Smooth muscle cell (in vitro differentiated cells): ENCODE measurements around the gene EEF2K. TPM values are rescaled to one million over a fixed set of nuclear protein-coding genes. Genes with fewer than 3 reads are reported as not detected.

Experiments
- DNase-seq: peaks from one replicate; lab custom pipeline; 2025; ENCODE audit not compliant: unreplicated experiment; lab: John Stamatoyannopoulos, UW
- H2AFZ ChIP-seq: fragments of 200-600 bp; sonication (generic); 2 replicates; pipeline ENCODE4 v1.6.0; 2016; ENCODE audit warnings: antibody characterized with exemption, low read depth, mild to moderate bottlenecking
- H3F3A ChIP-seq: fragments of 200-600 bp; sonication (generic); 2 replicates; pipeline ENCODE4 v1.6.0; 2017; ENCODE audit warnings: antibody characterized with exemption, low read depth
- H3K27ac ChIP-seq: fragments of 200-600 bp; sonication (generic); 2 replicates; pipeline ENCODE4 v1.5.1; 2016; ENCODE audit warnings: low read depth, mild to moderate bottlenecking
- H3K27me3 ChIP-seq: fragments of 200-600 bp; sonication (generic); 2 replicates; pipeline ENCODE4 v1.6.1; 2016; ENCODE audit warnings: low read depth, mild to moderate bottlenecking
- H3K36me3 ChIP-seq: fragments of 200-600 bp; sonication (generic); 2 replicates; pipeline ENCODE4 v1.5.1; 2016; ENCODE audit warnings: low read depth
- H3K4me1 ChIP-seq: fragments of 200-600 bp; sonication (generic); 2 replicates; pipeline ENCODE4 v1.5.1; 2016; ENCODE audit warnings: low read depth
- H3K4me2 ChIP-seq: fragments of 200-600 bp; sonication (generic); 2 replicates; pipeline ENCODE4 v1.6.0; 2016; ENCODE audit warnings: mild to moderate bottlenecking
- H3K4me3 ChIP-seq: fragments of 200-600 bp; sonication (generic); 2 replicates; pipeline ENCODE4 v1.5.1; 2016; ENCODE audit warnings: mild to moderate bottlenecking
- H3K79me2 ChIP-seq: fragments of 200-600 bp; sonication (generic); 2 replicates; pipeline ENCODE4 v1.6.0; 2016; ENCODE audit warnings: low read depth, mild to moderate bottlenecking
- H3K9ac ChIP-seq: fragments of 200-600 bp; sonication (generic); 2 replicates; pipeline ENCODE4 v1.6.0; 2016; ENCODE audit warnings: low read depth
- H3K9me3 ChIP-seq: fragments of 200-600 bp; sonication (generic); replicated peaks from 2 replicates; pipeline ENCODE4 v1.5.1; 2016; ENCODE audit warnings: low read depth
- H4K20me1 ChIP-seq: fragments of 200-600 bp; sonication (generic); 2 replicates; pipeline ENCODE4 v1.6.0; 2016; ENCODE audit warnings: low read depth
- CTCF ChIP-seq: fragments of 200-600 bp; sonication (generic); IDR thresholded peaks from 2 replicates; pipeline ENCODE4 v1.5.1; 2017; ENCODE audit warnings: borderline replicate concordance, mild to moderate bottlenecking, antibody characterized with exemption; ENCODE audit not compliant: insufficient read depth, poor library complexity, severe bottlenecking
- WGBS: methylation state at CpG from one replicate; pipeline ENCODE4 v1.1.7; 2016; ENCODE audit warnings: low lambda C conversion rate; 5-methylcytosine and 5-hydroxymethylcytosine counted together
- polyA plus RNA-seq: library from polyadenylated mRNA; unstranded; fragments of >200 nt; fragmentation: Nextera tagmentation; extraction: Ambion mirVana; gene quantifications from 2 replicates; pipeline ENCODE4 v1.2.1, GENCODE V29; 2016
- total RNA-seq: library from RNA; depleted of rRNA; stranded (reverse); fragments of >200 nt; gene quantifications from 2 replicates; pipeline ENCODE4 v1.2.3, GENCODE V29; 2014

Gene EEF2K
- total and polyA plus RNA-seq, 2 experiments from 2014 or later, result 8.7 to 12.8 TPM

DNA sequence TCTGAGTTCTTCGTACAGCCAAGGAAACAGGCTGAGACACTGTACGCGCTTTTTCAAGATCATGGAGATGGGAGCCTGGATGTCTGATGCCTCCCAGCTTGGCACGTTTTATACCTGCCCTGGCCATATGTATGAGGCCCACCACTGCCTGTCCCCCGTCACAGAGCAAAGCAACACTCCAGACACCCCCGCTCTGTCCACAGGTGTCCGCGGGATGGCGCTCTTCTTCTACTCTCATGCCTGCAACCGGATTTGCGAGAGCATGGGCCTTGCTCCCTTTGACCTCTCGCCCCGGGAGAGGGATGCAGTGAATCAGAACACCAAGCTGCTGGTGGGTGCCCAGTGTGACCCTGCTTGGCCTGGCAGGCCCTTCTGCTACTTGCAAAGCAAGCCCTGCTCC, 51.4 kb downstream of the EEF2K start:
- H3K79me2 ChIP-seq, result no peaks in the 10 kb centered on the region
- H3F3A ChIP-seq, result no peaks in the 10 kb centered on the region
- no peak overlapping the region for H3K4me2 ChIP-seq
- WGBS, result 99% methylated on average over 13 of the region's 13 CpGs
- H3K4me3 ChIP-seq, result no peak overlapping the region
- H2AFZ ChIP-seq, result no peak overlapping the region
- TF ChIP-seq CTCF, result no peak
- no peaks in the 10 kb centered on the region for H3K27me3 ChIP-seq
- no peak overlapping the region for H3K27ac ChIP-seq
- H4K20me1 ChIP-seq, result no peaks in the 10 kb centered on the region
- peaks cover 11% of the 10 kb centered on the region for H3K36me3 ChIP-seq
- H3K4me1 ChIP-seq, result no peaks in the 10 kb centered on the region
- H3K9ac ChIP-seq, result no peak overlapping the region
- DNase-seq, result no peak
- H3K9me3 ChIP-seq, result no peaks in the 10 kb centered on the region

GRCh38 chr16:22260490-22260889, 54.4 kb downstream of the EEF2K start:
- H3K9me3 ChIP-seq, result no peaks in the 10 kb centered on the region
- H3K4me3 ChIP-seq, result no peak overlapping the region
- H3K27me3 ChIP-seq, result no peaks in the 10 kb centered on the region
- no peaks in the 10 kb centered on the region for H3K4me1 ChIP-seq
- no peak for DNase-seq
- no peaks in the 10 kb centered on the region for H3F3A ChIP-seq
- no peak overlapping the region for H3K4me2 ChIP-seq
- WGBS, result 93% methylated on average over 3 of the region's 3 CpGs
- H3K9ac ChIP-seq, result no peak overlapping the region
- H3K79me2 ChIP-seq, result no peaks in the 10 kb centered on the region
- peaks cover 6% of the 10 kb centered on the region for H3K36me3 ChIP-seq
- no peak overlapping the region for H2AFZ ChIP-seq
- no peaks in the 10 kb centered on the region for H4K20me1 ChIP-seq
- TF ChIP-seq CTCF, result no peak
- no peak overlapping the region for H3K27ac ChIP-seq

- H3K79me2 ChIP-seq, result no peaks in the 10 kb centered on the region
- no peak overlapping the region for H3K4me2 ChIP-seq
- no peak overlapping the region for H3K9ac ChIP-seq
- no peaks in the 10 kb centered on the region for H3K4me1 ChIP-seq
- H3K4me3 ChIP-seq, result no peak overlapping the region
- H4K20me1 ChIP-seq, result no peaks in the 10 kb centered on the region
- H2AFZ ChIP-seq, result no peak overlapping the region
- DNase-seq, result no peak
- H3K27me3 ChIP-seq, result no peaks in the 10 kb centered on the region
- H3K27ac ChIP-seq, result no peak overlapping the region
- H3K9me3 ChIP-seq, result no peaks in the 10 kb centered on the region
- TF ChIP-seq CTCF, result no peak
- H3K36me3 ChIP-seq, result peaks cover 4% of the 10 kb centered on the region
- no peaks in the 10 kb centered on the region for H3F3A ChIP-seq
- WGBS, result 88% methylated on average over 4 of the region's 4 CpGs
Observed at GRCh38 chr16:22262460-22262859, 56.4 kb downstream of the EEF2K start.

DNA sequence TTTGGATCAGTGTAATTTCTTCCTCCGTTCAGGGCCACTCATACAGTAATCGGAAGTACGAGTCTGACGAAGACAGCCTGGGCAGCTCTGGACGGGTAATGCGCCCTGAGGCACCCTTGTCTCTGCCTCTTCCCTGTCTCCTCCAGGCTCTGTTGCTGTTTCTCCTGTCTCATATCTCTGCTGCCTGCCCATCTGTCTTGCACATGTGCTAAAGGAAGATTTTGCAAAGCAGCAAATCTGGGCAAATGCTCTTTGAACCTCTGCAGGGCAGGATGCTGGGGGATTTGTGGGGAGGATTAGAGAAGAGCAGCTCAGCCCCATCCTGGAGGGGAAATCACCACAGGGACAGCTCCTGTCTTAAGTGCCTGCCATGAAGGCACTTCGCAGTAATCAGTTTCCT, 58.7 kb downstream of the EEF2K start:
- DNase-seq, result no peak
- no peaks in the 10 kb centered on the region for H3K79me2 ChIP-seq
- peaks cover 4% of the 10 kb centered on the region for H3K36me3 ChIP-seq
- no peak overlapping the region for H3K9ac ChIP-seq
- no peaks in the 10 kb centered on the region for H3K9me3 ChIP-seq
- 36% methylated on average over 7 of the region's 7 CpGs for WGBS
- H3K27ac ChIP-seq, result no peak overlapping the region
- TF ChIP-seq CTCF, result no peak
- H3K4me1 ChIP-seq, result no peaks in the 10 kb centered on the region
- H4K20me1 ChIP-seq, result no peaks in the 10 kb centered on the region
- H3K4me3 ChIP-seq, result no peak overlapping the region
- H3K4me2 ChIP-seq, result no peak overlapping the region
- H2AFZ ChIP-seq, result no peak overlapping the region
- H3F3A ChIP-seq, result no peaks in the 10 kb centered on the region
- no peaks in the 10 kb centered on the region for H3K27me3 ChIP-seq
